K562 (cell line): ENCODE measurements around the gene ZFYVE19. TPM values are rescaled to one million over a fixed set of nuclear protein-coding genes. Genes with fewer than 3 reads are reported as not detected.

Experiments
- GABPB1 ChIP-seq: sonication (generic); formaldehyde crosslinking; IDR thresholded peaks from 2 replicates; pipeline ENCODE4 v1.8.0; 2022; ENCODE audit warnings: mild to moderate bottlenecking, missing genetic modification reagents
- MAFK ChIP-seq: IDR thresholded peaks from 2 replicates; pipeline ENCODE4 v1.6.1; 2011; ENCODE audit warnings: low read length, improper control_type of control experiment
- PHF8 ChIP-seq: fragments of 200-600 bp; sonication (generic); IDR thresholded peaks from 2 replicates; pipeline ENCODE4 v1.6.1; 2012; ENCODE audit warnings: mixed run types, mild to moderate bottlenecking, inconsistent platforms, low read length, moderate library complexity, borderline replicate concordance
- POLR2G ChIP-seq: fragments of 200-400 bp; formaldehyde crosslinking; IDR thresholded peaks from 2 replicates; pipeline ENCODE4 v1.6.1; 2017; ENCODE audit warnings: low read depth, mild to moderate bottlenecking, antibody characterized with exemption, low read length, moderate library complexity
- TAF1 ChIP-seq: IDR thresholded peaks from 2 replicates; pipeline ENCODE4 v1.6.1; 2011; ENCODE audit warnings: mild to moderate bottlenecking, low read length, moderate library complexity; ENCODE audit not compliant: insufficient read depth, control insufficient read depth, severe bottlenecking; ENCODE audit errors: extremely low read depth
- ZNF324 ChIP-seq: fragments of 250-450 bp; sonication (Bioruptor Pico); IDR thresholded peaks from 2 replicates; pipeline ENCODE4 v1.4.0; 2020; ENCODE audit warnings: mild to moderate bottlenecking
- polyA plus RNA-seq, 8 experiments: library from polyadenylated mRNA; depleted of rRNA in 4 of 8; stranded (reverse) in 5 of 8; unstranded in 3 of 8; fragments of >200 nt; fragmentation: Nextera tagmentation in 2 of 8; fragmentation: Illumina TruSeq in 1 of 8; extraction: Ambion mirVana in 2 of 8; extraction: Trizol in 1 of 8; gene quantifications; 2 replicates each; pipeline versions ENCODE4 v1.2.1 to v1.2.3, GENCODE V29; 2011 to 2014; ENCODE audit warnings: inconsistent platforms in 1 of 8, missing spikeins in 1 of 8
- total RNA-seq, 7 experiments: library from RNA; depleted of rRNA in 6 of 7; stranded (reverse); fragments of >200 nt in 6 of 7; fragmentation: Illumina TruSeq in 2 of 7; extraction: Trizol in 2 of 7; gene quantifications; 2 replicates each; pipeline versions ENCODE4 v1.2.1 to v1.2.3, GENCODE V29; 2011 to 2021; ENCODE audit warnings: low replicate concordance in 1 of 7
- TF ChIP-seq, protein P1 (sequence below), 2 experiments: fragments of 250-450 bp in 1 of 2; fragments of 450-650 bp in 1 of 2; sonication (Bioruptor Pico) in 1 of 2; IDR thresholded peaks; 2 replicates each; pipeline versions ENCODE4 v1.6.1 to v1.8.0; 2016 to 2021; ENCODE audit warnings: mild to moderate bottlenecking in 2 of 2, moderate library complexity in 2 of 2, missing compliant biosample characterization in 1 of 2, missing genetic modification characterization in 1 of 2
- TF ChIP-seq, protein P2 (sequence below): fragments of 450-650 bp; IDR thresholded peaks from 2 replicates; pipeline ENCODE4 v1.6.1; 2014; ENCODE audit warnings: low read depth, mild to moderate bottlenecking, moderate library complexity, borderline replicate concordance
- TF ChIP-seq, protein P3 (sequence below): fragments of 250-450 bp; sonication (Bioruptor Pico); IDR thresholded peaks from 2 replicates; pipeline ENCODE4 v1.4.0; 2020; ENCODE audit warnings: mild to moderate bottlenecking, moderate library complexity

ZFYVE19 gene
- total and polyA plus RNA-seq, 9 of the 15 experiments (the other 6 are each of a cell fraction or from before 2014, with no cell fraction given): 1.5 to 36.8 (median 19.9) TPM

DNA sequence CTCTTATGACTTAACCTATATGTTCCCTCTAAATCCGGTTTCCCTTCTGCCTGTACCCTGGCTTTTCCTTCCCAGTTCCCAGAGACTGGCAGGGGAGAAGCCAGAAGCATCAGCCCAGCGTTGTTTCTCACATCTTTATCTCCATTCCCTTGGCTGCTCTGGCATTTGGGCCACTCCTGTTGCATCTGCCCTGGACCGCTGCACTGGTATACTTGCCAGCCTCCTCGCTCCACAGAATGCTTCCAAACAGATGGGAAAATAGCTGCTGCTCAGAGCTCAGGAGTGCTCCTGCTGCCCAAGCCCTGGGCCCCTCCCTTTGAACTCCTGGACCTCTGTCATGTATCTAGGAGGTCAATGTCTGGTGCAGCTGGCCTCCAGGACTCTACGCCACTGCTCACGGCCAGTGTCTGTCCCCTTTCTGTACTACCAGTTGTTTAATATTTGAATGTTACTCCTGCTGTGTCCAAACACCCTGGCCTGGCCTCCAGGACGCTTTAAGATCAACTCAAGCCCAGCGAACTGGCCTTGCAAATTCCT is 43.8 kb downstream of the ZFYVE19 start (continued):
- TF ChIP-seq, protein P1, sequence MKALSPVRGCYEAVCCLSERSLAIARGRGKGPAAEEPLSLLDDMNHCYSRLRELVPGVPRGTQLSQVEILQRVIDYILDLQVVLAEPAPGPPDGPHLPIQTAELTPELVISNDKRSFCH (CRISPR knock-in tag; IDR thresholded peaks at IDR 0.05): no peak
- TF ChIP-seq, protein P1 (tag; IDR thresholded peaks at IDR 0.05): no peak
- no peak for TF ChIP-seq TAF1
- TF ChIP-seq GABPB1 (CRISPR knock-in tag): no peak
- TF ChIP-seq, protein P2, sequence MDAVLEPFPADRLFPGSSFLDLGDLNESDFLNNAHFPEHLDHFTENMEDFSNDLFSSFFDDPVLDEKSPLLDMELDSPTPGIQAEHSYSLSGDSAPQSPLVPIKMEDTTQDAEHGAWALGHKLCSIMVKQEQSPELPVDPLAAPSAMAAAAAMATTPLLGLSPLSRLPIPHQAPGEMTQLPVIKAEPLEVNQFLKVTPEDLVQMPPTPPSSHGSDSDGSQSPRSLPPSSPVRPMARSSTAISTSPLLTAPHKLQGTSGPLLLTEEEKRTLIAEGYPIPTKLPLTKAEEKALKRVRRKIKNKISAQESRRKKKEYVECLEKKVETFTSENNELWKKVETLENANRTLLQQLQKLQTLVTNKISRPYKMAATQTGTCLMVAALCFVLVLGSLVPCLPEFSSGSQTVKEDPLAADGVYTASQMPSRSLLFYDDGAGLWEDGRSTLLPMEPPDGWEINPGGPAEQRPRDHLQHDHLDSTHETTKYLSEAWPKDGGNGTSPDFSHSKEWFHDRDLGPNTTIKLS: no peak
- no peak for TF ChIP-seq MAFK
- no peak for TF ChIP-seq POLR2G
- TF ChIP-seq ZNF324 (CRISPR knock-in tag): no peak
- no peak for TF ChIP-seq PHF8
- TF ChIP-seq, protein P3, sequence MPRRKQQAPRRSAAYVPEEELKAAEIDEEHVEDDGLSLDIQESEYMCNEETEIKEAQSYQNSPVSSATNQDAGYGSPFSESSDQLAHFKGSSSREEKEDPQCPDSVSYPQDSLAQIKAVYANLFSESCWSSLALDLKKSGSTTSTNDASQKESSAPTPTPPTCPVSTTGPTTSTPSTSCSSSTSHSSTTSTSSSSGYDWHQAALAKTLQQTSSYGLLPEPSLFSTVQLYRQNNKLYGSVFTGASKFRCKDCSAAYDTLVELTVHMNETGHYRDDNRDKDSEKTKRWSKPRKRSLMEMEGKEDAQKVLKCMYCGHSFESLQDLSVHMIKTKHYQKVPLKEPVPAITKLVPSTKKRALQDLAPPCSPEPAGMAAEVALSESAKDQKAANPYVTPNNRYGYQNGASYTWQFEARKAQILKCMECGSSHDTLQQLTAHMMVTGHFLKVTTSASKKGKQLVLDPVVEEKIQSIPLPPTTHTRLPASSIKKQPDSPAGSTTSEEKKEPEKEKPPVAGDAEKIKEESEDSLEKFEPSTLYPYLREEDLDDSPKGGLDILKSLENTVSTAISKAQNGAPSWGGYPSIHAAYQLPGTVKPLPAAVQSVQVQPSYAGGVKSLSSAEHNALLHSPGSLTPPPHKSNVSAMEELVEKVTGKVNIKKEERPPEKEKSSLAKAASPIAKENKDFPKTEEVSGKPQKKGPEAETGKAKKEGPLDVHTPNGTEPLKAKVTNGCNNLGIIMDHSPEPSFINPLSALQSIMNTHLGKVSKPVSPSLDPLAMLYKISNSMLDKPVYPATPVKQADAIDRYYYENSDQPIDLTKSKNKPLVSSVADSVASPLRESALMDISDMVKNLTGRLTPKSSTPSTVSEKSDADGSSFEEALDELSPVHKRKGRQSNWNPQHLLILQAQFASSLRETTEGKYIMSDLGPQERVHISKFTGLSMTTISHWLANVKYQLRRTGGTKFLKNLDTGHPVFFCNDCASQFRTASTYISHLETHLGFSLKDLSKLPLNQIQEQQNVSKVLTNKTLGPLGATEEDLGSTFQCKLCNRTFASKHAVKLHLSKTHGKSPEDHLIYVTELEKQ (CRISPR knock-in tag): no peak
